HAP-1 (cell line): ENCODE results near the gene SCAMP3.

ENCODE experiments used
- DNase-seq, 2 experiments: peaks; one replicate each; pipeline ENCODE4 v3.0.0-alpha.2; 2016 to 2020; ENCODE audit warnings: low spot score in 2 of 2
- H3K27me3 ChIP-seq: fragments of 250-450 bp; sonication (Bioruptor Pico); 2 replicates; pipeline ENCODE4 v1.5.1; 2020; ENCODE audit warnings: low read depth, mild to moderate bottlenecking, moderate library complexity
- H3K36me3 ChIP-seq: fragments of 250-450 bp; sonication (Bioruptor Pico); replicated peaks from 2 replicates; pipeline ENCODE4 v1.5.1; 2020; ENCODE audit warnings: mild to moderate bottlenecking
- H3K4me1 ChIP-seq: fragments of 250-450 bp; sonication (Bioruptor Pico); 2 replicates; pipeline ENCODE4 v1.5.1; 2020; ENCODE audit warnings: mild to moderate bottlenecking
- H3K4me3 ChIP-seq: fragments of 250-450 bp; sonication (Bioruptor Pico); 2 replicates; pipeline ENCODE4 v1.5.1; 2020; ENCODE audit warnings: mild to moderate bottlenecking, moderate library complexity
- H3K9me3 ChIP-seq: fragments of 250-450 bp; sonication (Bioruptor Pico); 2 replicates; pipeline ENCODE4 v1.5.1; 2020; ENCODE audit warnings: mild to moderate bottlenecking, moderate library complexity
- in situ Hi-C: fragments of 300-500 bp; cut with MboI; formaldehyde crosslinking; loops from 3 replicates; pipeline ENCODE4 v1.14.3; 2020; ENCODE audit warnings: low sequenced_read_pairs, inconsistent platforms, mixed read lengths

The SCAMP3 gene

DNA sequence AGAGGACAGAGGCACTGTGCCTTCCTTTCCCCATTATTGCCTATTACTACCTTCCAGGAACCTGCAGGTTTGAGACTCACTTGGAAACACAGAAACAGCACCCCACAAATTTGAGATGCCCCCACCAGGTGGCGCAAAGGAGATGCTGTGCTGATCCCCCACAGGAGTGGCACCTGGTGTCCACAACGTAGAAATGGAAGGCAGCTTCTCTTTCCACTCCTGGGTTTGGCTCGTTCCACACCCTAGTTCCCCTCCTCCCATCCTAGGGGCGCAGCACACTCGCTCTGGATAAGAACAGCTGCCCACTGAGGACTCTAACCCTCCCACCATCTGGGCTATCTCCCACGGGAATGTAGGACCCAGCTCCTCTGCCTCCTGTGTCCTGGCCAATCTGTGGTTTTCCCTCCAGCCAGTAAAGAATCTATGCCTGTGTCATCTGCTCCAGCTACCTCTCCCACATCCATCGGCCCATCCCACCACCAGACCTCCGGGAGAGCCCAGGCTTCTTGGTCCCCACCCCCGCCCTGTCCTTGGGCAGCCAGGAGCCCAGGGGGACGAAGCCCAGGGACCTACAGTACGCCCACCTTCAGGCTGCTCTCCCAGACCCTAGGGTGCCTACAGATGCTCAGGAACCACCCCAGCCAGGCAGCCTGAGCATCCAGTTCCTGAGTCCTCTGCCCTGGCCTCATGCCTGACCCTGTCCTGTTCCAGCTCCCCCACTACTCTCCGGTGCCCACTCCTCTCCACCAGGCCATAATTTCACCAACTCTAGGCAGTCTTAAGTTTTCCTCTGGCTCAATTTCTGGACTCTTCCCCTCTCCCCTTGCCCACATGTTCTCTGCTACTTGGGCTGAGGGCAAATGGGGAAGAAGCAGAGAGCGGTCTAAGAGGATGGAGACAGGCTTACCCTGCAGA lies 55.0 kb downstream of the SCAMP3 start:
- H3K27me3 ChIP-seq: no peaks in the 10 kb centered on the region
- H3K4me1 ChIP-seq: peaks cover 21% of the 10 kb centered on the region
- H3K4me3 ChIP-seq: peak overlapping the region; percentile 8; the same call in 1 of the 2 replicates
- H3K36me3 ChIP-seq: peaks cover 18% of the 10 kb centered on the region
- in situ Hi-C loops: no loop called here
- H3K9me3 ChIP-seq: no peaks in the 10 kb centered on the region
- DNase-seq: peak; percentile 67 to 92
